A549 treated with CORT108297 at 1 μM for 4 hours (cell line): ENCODE results near the gene DHH. TPM values are rescaled to one million over a fixed set of nuclear protein-coding genes. Genes with fewer than 3 reads are reported as not detected.

Source experiments
- total RNA-seq: library from RNA; stranded (reverse); fragments of 200-300 nt; extraction: Qiagen RNA extraction; gene quantifications from 5 replicates; pipeline ENCODE4 v1.2.3, GENCODE V29; 2022

Gene DHH
- total RNA-seq: 0.06 TPM in 2 of 5 replicates, not detected in the others

GRCh38 chr12:49094160-49094974 is at the start of gene DHH:
Gene DHH, minus strand, starts transcription at chr12:49094801. Its CDS starts 289 bp downstream, at chr12:49094512.

GRCh38 chr12:49131051-49131893 is 36.7 kb upstream of the DHH start, which contains the start of gene TUBA1B:
Gene TUBA1B, minus strand, starts transcription at chr12:49131395. Its CDS starts 95 bp downstream, at chr12:49131300.

GRCh38 chr12:49110464-49111155 is 16.0 kb upstream of the DHH start, which contains the start of gene LMBR1L:
Gene LMBR1L, minus strand, starts transcription at chr12:49110847. Its CDS starts 292 bp downstream, at chr12:49110555.

GRCh38 chr12:49069507-49070346 is 24.9 kb downstream of the DHH start, which contains the start of gene RHEBL1:
Gene RHEBL1, minus strand, starts transcription at chr12:49069979. Its CDS starts 194 bp downstream, at chr12:49069785.

GRCh38 chr12:49060237-49061156 is 34.1 kb downstream of the DHH start, which contains the start of gene KMT2D:
Gene KMT2D, minus strand, starts transcription at chr12:49060794. Its CDS starts 5,470 bp downstream, at chr12:49055324.

Other genes starting within 250 kb of the DHH start
- 77.0 to 87.8 TPM (median 85.9 TPM) in 5 replicates for gene DDX23, start 242.6 kb downstream of the DHH start, total RNA-seq
- gene RND1, start 228.9 kb downstream of the DHH start, total RNA-seq: 12.0 to 17.8 TPM (median 14.2 TPM) in 5 replicates
- gene FKBP11, start 169.3 kb downstream of the DHH start, total RNA-seq: 44.0 to 57.4 TPM (median 56.1 TPM) in 5 replicates
- 114 to 156 TPM (median 153 TPM) in 5 replicates for gene ARF3, start 137.3 kb downstream of the DHH start, total RNA-seq
- gene WNT10B, start 123.1 kb downstream of the DHH start, total RNA-seq: 1.5 to 2.7 TPM (median 2.5 TPM) in 5 replicates
- gene WNT1, start 116.5 kb downstream of the DHH start, total RNA-seq: 0.17 TPM in 1 of 5 replicates, not detected in the others
- 0.57 to 0.82 TPM (median 0.67 TPM) in 5 replicates for gene DDN, start 95.4 kb downstream of the DHH start, total RNA-seq
- 39.5 to 47.6 TPM (median 41.3 TPM) in 5 replicates for gene PRKAG1, start 76.0 kb downstream of the DHH start, total RNA-seq
- 34.1 to 40.1 TPM (median 36.7 TPM) in 5 replicates for gene KMT2D, start 34.0 kb downstream of the DHH start, total RNA-seq
- gene RHEBL1, start 24.8 kb downstream of the DHH start, total RNA-seq: 4.3 to 6.2 TPM (median 5.4 TPM) in 5 replicates
- 12.5 to 20.7 TPM (median 16.2 TPM) in 5 replicates for gene LMBR1L, start 16.0 kb upstream of the DHH start, total RNA-seq
- gene TUBA1B, start 36.6 kb upstream of the DHH start, total RNA-seq: 2,254 to 2,528 TPM (median 2,445 TPM) in 5 replicates
- 172 to 224 TPM (median 204 TPM) in 5 replicates for gene TUBA1A, start 94.3 kb upstream of the DHH start, total RNA-seq
- gene TUBA1C, start 170.3 kb upstream of the DHH start, total RNA-seq: 1,750 to 2,087 TPM (median 1,799 TPM) in 5 replicates
- 0.97 to 1.8 TPM (median 1.5 TPM) in 5 replicates for gene PRPH, start 200.3 kb upstream of the DHH start, total RNA-seq
- 75.6 to 99.1 TPM (median 87.2 TPM) in 5 replicates for gene TROAP, start 228.5 kb upstream of the DHH start, total RNA-seq
- gene C1QL4, start 242.4 kb upstream of the DHH start, total RNA-seq: 3.9 to 6.6 TPM (median 5.7 TPM) in 5 replicates